SK-N-SH (cell line): Measurements from ENCODE around the gene PPM1N. TPM values are rescaled to one million over a fixed set of nuclear protein-coding genes. Genes with fewer than 3 reads are reported as not detected.

Experiments used
- CTCF ChIA-PET: fragments of 300-600, 350-600 bp; formaldehyde crosslinking; extraction: SDS; loops from one replicate; lab custom pipeline; 2021; lab: Yijun Ruan, JAX
- POLR2A ChIA-PET: fragments of 350-600 bp; sonication (Branson Sonifier 250); formaldehyde crosslinking; extraction: SDS; loops from one replicate; lab custom pipeline; 2020; ENCODE audit warnings: antibody characterized with exemption, inconsistent platforms; lab: Yijun Ruan, JAX
- DNase-seq: peaks from one replicate; pipeline ENCODE4 v3.0.0; 2012
- H2AFZ ChIP-seq: fragments of 200-600 bp; sonication (generic); 2 replicates; pipeline ENCODE4 v1.8.1; 2016; ENCODE audit warnings: antibody characterized with exemption, mild to moderate bottlenecking, low read depth
- H3F3A ChIP-seq: fragments of 200-600 bp; sonication (generic); replicated peaks from 2 replicates; pipeline ENCODE3; 2016; ENCODE audit warnings: antibody characterized with exemption, mild to moderate bottlenecking; ENCODE audit not compliant: insufficient read depth
- H3K27ac ChIP-seq, 2 experiments: fragments of 200-500 bp in 1 of 2; fragments of 200-600 bp in 1 of 2; sonication (Bioruptor generic) in 1 of 2; sonication (generic), shearing (Covaris generic) in 1 of 2; 2 replicates each; pipeline versions ENCODE4 v1.5.1 to v1.6.1; 2014 to 2016; ENCODE audit warnings: low read depth in 2 of 2, inconsistent platforms in 1 of 2, low read length in 1 of 2, mild to moderate bottlenecking in 1 of 2, mixed read lengths in 1 of 2
- H3K27me3 ChIP-seq: fragments of 200-600 bp; sonication (generic), shearing (Covaris generic); 2 replicates; pipeline ENCODE4 v1.6.1; 2016; ENCODE audit warnings: mixed run types; ENCODE audit not compliant: insufficient read depth
- H3K36me3 ChIP-seq, 2 experiments: fragments of 200-500 bp in 1 of 2; fragments of 200-600 bp in 1 of 2; sonication (Bioruptor generic) in 1 of 2; sonication (generic) in 1 of 2; replicated peaks in 1 of 2; 2 replicates each; pipeline versions ENCODE3 to v1.5.1; 2014 to 2016; ENCODE audit warnings: low read length in 1 of 2, mild to moderate bottlenecking in 1 of 2; ENCODE audit not compliant: insufficient read depth in 2 of 2, control insufficient read depth in 1 of 2
- H3K4me1 ChIP-seq, 2 experiments: fragments of 200-500 bp in 1 of 2; fragments of 200-600 bp in 1 of 2; sonication (Bioruptor generic) in 1 of 2; sonication (generic), shearing (Covaris generic) in 1 of 2; 2 replicates each; pipeline versions ENCODE4 v1.5.1 to v1.6.1; 2014 to 2016; ENCODE audit warnings: low read depth in 1 of 2, low read length in 1 of 2, mixed run types in 1 of 2; ENCODE audit not compliant: insufficient read depth in 2 of 2, control insufficient read depth in 1 of 2
- H3K4me2 ChIP-seq: fragments of 200-600 bp; sonication (generic), shearing (Covaris generic); 2 replicates; pipeline ENCODE4 v1.6.1; 2017; ENCODE audit warnings: mixed run types
- H3K4me3 ChIP-seq, 2 experiments: fragments of 200-500 bp in 1 of 2; fragments of 200-600 bp in 1 of 2; sonication (Bioruptor generic) in 1 of 2; sonication (generic), shearing (Covaris generic) in 1 of 2; 2 replicates each; pipeline versions ENCODE4 v1.5.1 to v1.8.1; 2014 to 2016; ENCODE audit warnings: low read depth in 2 of 2, inconsistent platforms in 1 of 2, low read length in 1 of 2, mild to moderate bottlenecking in 1 of 2, mixed read lengths in 1 of 2, moderate library complexity in 1 of 2
- H3K79me2 ChIP-seq: fragments of 200-600 bp; sonication (generic); 2 replicates; pipeline ENCODE4 v1.8.1; 2017; ENCODE audit warnings: mild to moderate bottlenecking; ENCODE audit not compliant: insufficient read depth
- H3K9ac ChIP-seq: fragments of 200-600 bp; sonication (generic); 2 replicates; pipeline ENCODE4 v1.6.1; 2017; ENCODE audit warnings: mixed run types
- H3K9me2 ChIP-seq: fragments of 200-600 bp; sonication (generic); 2 replicates; pipeline ENCODE4 v1.6.1; 2017; ENCODE audit warnings: mixed run types
- H3K9me3 ChIP-seq: fragments of 200-600 bp; sonication (generic); 2 replicates; pipeline ENCODE4 v1.6.1; 2017; ENCODE audit warnings: mixed run types, mild to moderate bottlenecking, moderate library complexity
- H4K20me1 ChIP-seq: fragments of 200-600 bp; sonication (generic); 2 replicates; pipeline ENCODE4 v1.6.1; 2017; ENCODE audit warnings: mild to moderate bottlenecking, mixed run types; ENCODE audit not compliant: insufficient read depth
- ELF1 ChIP-seq: IDR thresholded peaks from 2 replicates; pipeline ENCODE4 v1.4.0; 2012
- EP300 ChIP-seq, 2 experiments: IDR thresholded peaks; 2 replicates each; pipeline versions ENCODE4 v1.4.0 to v1.6.1; 2012; ENCODE audit warnings: borderline replicate concordance in 1 of 2, low read depth in 1 of 2, low read length in 1 of 2
- FOXJ3 ChIP-seq: sonication (generic); formaldehyde crosslinking; IDR thresholded peaks from 2 replicates; pipeline ENCODE4 v1.5.1; 2020; ENCODE audit warnings: mild to moderate bottlenecking, missing genetic modification reagents
- GABPA ChIP-seq: IDR thresholded peaks from 2 replicates; pipeline ENCODE4 v1.4.0; 2012; ENCODE audit warnings: low read depth, mild to moderate bottlenecking
- GATA2 ChIP-seq: sonication (generic); formaldehyde crosslinking; IDR thresholded peaks from 2 replicates; pipeline ENCODE4 v1.5.0; 2020; ENCODE audit warnings: mild to moderate bottlenecking, missing genetic modification reagents
- IRF3 ChIP-seq: fragments of 150-350 bp; IDR thresholded peaks from 2 replicates; pipeline ENCODE4 v1.6.1; 2016; ENCODE audit warnings: mild to moderate bottlenecking, low read depth, low read length
- JUND ChIP-seq: IDR thresholded peaks from 2 replicates; pipeline ENCODE4 v1.4.0; 2012
- MAX ChIP-seq: IDR thresholded peaks from 2 replicates; pipeline ENCODE4 v1.4.0; 2012; ENCODE audit warnings: low read depth
- MXI1 ChIP-seq: IDR thresholded peaks from 2 replicates; pipeline ENCODE4 v1.6.1; 2012; ENCODE audit warnings: mild to moderate bottlenecking, low read depth, low read length, improper control_type of control experiment
- NFIC ChIP-seq: IDR thresholded peaks from 2 replicates; pipeline ENCODE4 v1.4.0; 2012; ENCODE audit warnings: borderline replicate concordance
- NRF1 ChIP-seq: IDR thresholded peaks from 2 replicates; pipeline ENCODE4 v1.6.1; 2012; ENCODE audit warnings: low read depth, mild to moderate bottlenecking, low read length
- PBX3 ChIP-seq: IDR thresholded peaks from 2 replicates; pipeline ENCODE4; 2012
- RAD21 ChIP-seq: IDR thresholded peaks from 2 replicates; pipeline ENCODE4 v1.6.1; 2012; ENCODE audit warnings: mild to moderate bottlenecking, low read length
- RCOR1 ChIP-seq: fragments of 150-350 bp; IDR thresholded peaks from 2 replicates; pipeline ENCODE4 v1.6.1; 2017; ENCODE audit warnings: antibody characterized with exemption, low read length
- REST ChIP-seq: IDR thresholded peaks from 2 replicates; pipeline ENCODE4 v1.6.1; 2012; ENCODE audit warnings: mild to moderate bottlenecking, low read depth, low read length, moderate library complexity
- RFX5 ChIP-seq: IDR thresholded peaks from 2 replicates; pipeline ENCODE4 v1.6.1; 2012; ENCODE audit warnings: mild to moderate bottlenecking, improper control_type of control experiment, low read length
- TAF1 ChIP-seq: IDR thresholded peaks from 2 replicates; pipeline ENCODE4 v1.6.1; 2012; ENCODE audit warnings: low read depth, mild to moderate bottlenecking, low read length, moderate library complexity, borderline replicate concordance
- TCF12 ChIP-seq: IDR thresholded peaks from 2 replicates; pipeline ENCODE4 v1.4.0; 2012
- WGBS: methylation state at CpG from one replicate; pipeline ENCODE4 v1.1.6; 2017; ENCODE audit warnings: low lambda C conversion rate; 5-methylcytosine and 5-hydroxymethylcytosine counted together
- polyA plus RNA-seq, 3 experiments: library from polyadenylated mRNA; depleted of rRNA; stranded (reverse); fragments of >200 nt; gene quantifications; 2 replicates each; pipeline ENCODE4 v1.2.3, GENCODE V29; 2012

Gene PPM1N
- polyA plus RNA-seq, 1 of the 3 experiments (the other 2 are of a cell fraction): 10.3 TPM

GRCh38 chr19:45499196-45500180 is 1.2 kb downstream of the PPM1N start:
- Histone ChIP-seq H3K79me2 (no peaks in the 10 kb centered on the region), H3K4me1 (peaks cover 3 to 16% of the 10 kb centered on the region in 2 experiments; a peak in 2 of 4 replicates), H3K4me2 (no peak overlapping the region), H2AFZ (no peak overlapping the region), H3K27me3 (no peaks in the 10 kb centered on the region), H3K27ac (no peak overlapping the region), H3K9me3 (no peaks in the 10 kb centered on the region), H3K9ac (no peak overlapping the region), H3F3A (peaks cover 5% of the 10 kb centered on the region), H3K36me3 (no peaks in the 10 kb centered on the region), H3K9me2 (no peaks in the 10 kb centered on the region), H4K20me1 (peaks cover 13% of the 10 kb centered on the region; the same call in 1 of the 2 replicates), H3K4me3 (no peak overlapping the region)
- peak; percentile 62 for DNase-seq
- CTCF ChIA-PET: interaction anchor here (0.7 to 7.8 kb wide), 6 partner anchors 9 to 1229 kb away, joined by 3 to 97 read pairs (median 8); no protein-coding TSS in a partner anchor
- WGBS: 46% methylated on average over 33 of the region's 37 CpGs
- TF ChIP-seq MAX (peak; percentile 81), MXI1 (0 out of 2 replicates have a peak, but pooled peaks have one; percentile 51), ELF1 (no peak)
- POLR2A ChIA-PET: interaction anchor here (1.1 kb wide), 1 partner anchor 14 kb away, joined by 3 read pairs; no protein-coding TSS in a partner anchor

- Histone ChIP-seq H3K4me2 (no peak overlapping the region), H3K27ac (no peak overlapping the region), H3F3A (peaks cover 17% of the 10 kb centered on the region), H3K4me1 (peaks cover 7 to 12% of the 10 kb centered on the region in 2 experiments; a peak in 2 of 4 replicates), H3K9ac (no peak overlapping the region), H4K20me1 (0 out of 2 replicates have a peak, but pooled peaks cover under 1% of the 10 kb centered on the region), H2AFZ (no peak overlapping the region), H3K79me2 (no peaks in the 10 kb centered on the region), H3K27me3 (no peaks in the 10 kb centered on the region), H3K36me3 (no peaks in the 10 kb centered on the region), H3K9me2 (no peaks in the 10 kb centered on the region), H3K9me3 (no peaks in the 10 kb centered on the region), H3K4me3 (no peak overlapping the region)
- ChIA-PET CTCF (interaction anchor here (0.7 to 7.8 kb wide), 4 partner anchors 15 to 142 kb away, joined by 3 to 97 read pairs (median 4); no protein-coding TSS in a partner anchor), POLR2A (no interaction called here)
- 86% methylated on average over 8 of the region's 8 CpGs for WGBS
- peak; percentile 1 for DNase-seq
- TF ChIP-seq RAD21: no peak
- no peak for TF ChIP-seq RCOR1
- no peak for TF ChIP-seq PBX3
- no peak for TF ChIP-seq TAF1
- no peak for TF ChIP-seq NFIC
- TF ChIP-seq JUND: no peak
- no peak for TF ChIP-seq TCF12
- TF ChIP-seq NRF1: no peak
- TF ChIP-seq IRF3: no peak
- no peak for TF ChIP-seq EP300 (IDR thresholded peaks at IDR 0.05; ENCODE audit: borderline replicate concordance in 1 of 2, low read depth in 1 of 2, low read length in 1 of 2)
- no peak for TF ChIP-seq RFX5
- no peak for TF ChIP-seq FOXJ3
- TF ChIP-seq GABPA: no peak
- TF ChIP-seq REST: no peak
- no peak for TF ChIP-seq GATA2
Observed at GRCh38 chr19:45500918-45501729, 2.9 kb downstream of the PPM1N start.
